Measurements from ENCODE around the gene MAP2K3.
"Not testable (repeated sequence)": the region's sequence is repeated elsewhere in the genome, so short reads cannot be mapped to it uniquely, and the experiment has no call there.

DNA sequence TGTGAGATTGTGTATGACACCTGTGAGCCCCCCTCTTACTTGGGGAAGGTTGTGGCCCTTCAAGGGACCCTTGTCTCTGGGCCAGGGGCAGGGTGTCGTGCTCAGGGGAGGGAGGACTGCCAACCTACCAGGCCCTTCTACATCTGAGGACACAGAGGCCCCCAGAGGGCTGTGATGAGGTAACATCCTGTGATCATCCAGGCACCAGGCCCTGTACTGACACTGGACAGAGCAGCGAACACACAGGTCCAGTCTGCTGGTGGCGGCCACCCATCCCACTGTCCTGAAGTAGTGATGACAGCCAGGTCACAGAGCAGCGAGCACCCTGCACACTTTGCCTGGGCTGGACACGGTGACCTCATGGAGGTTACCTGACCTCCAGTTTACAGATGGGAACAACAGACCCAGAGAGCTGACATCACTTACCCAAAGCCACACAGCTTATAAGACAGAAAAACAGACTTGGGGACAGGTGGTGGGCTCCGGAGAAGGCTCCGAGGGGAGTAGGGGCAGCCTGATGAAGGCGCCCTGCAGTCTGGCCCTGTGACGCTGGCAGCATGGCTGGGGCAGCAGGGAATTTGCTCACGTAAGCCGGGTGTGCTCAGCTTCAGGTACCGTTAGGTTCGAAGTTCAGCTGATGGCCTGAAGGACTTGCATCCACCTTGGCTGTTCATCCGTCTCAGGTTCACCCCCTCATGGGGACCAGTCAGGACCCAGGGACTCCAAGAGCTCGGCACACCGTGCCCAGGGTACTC lies 30.9 kb downstream of the MAP2K3 start:
- TF ChIP-seq, protein P1, sequence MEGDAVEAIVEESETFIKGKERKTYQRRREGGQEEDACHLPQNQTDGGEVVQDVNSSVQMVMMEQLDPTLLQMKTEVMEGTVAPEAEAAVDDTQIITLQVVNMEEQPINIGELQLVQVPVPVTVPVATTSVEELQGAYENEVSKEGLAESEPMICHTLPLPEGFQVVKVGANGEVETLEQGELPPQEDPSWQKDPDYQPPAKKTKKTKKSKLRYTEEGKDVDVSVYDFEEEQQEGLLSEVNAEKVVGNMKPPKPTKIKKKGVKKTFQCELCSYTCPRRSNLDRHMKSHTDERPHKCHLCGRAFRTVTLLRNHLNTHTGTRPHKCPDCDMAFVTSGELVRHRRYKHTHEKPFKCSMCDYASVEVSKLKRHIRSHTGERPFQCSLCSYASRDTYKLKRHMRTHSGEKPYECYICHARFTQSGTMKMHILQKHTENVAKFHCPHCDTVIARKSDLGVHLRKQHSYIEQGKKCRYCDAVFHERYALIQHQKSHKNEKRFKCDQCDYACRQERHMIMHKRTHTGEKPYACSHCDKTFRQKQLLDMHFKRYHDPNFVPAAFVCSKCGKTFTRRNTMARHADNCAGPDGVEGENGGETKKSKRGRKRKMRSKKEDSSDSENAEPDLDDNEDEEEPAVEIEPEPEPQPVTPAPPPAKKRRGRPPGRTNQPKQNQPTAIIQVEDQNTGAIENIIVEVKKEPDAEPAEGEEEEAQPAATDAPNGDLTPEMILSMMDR (IDR thresholded peaks at IDR 0.05) = not testable (repeated sequence)
- not testable (repeated sequence) for TF ChIP-seq EZH2phosphoT487, EZH2 (IDR thresholded peaks at IDR 0.05)
